Fibroblast of skin of back (primary cell): ENCODE results near the gene RWDD3.

ENCODE experiments used
- DNase-seq: peaks from one replicate; pipeline ENCODE4 v3.0.0-alpha.2; 2013

Gene RWDD3

DNA sequence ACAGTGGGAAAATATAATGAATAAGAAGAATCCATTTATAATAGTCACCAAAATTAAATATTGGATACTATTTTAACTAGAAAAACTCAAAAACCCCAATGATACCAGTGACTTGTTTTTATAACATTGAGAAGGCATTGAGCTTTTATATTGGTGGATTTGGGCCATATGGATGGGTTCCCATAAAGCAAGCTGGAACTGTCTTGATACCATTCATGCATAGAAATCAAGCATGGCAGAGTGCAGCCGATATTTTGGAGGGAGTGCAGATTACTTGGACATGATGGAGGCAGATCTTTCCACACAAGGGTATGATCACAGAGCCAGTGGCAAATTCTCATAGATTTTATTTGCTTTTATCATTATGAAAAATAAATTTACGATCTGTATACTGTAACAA lies 3.8 kb upstream of the RWDD3 start:
- no peak for DNase-seq

DNA sequence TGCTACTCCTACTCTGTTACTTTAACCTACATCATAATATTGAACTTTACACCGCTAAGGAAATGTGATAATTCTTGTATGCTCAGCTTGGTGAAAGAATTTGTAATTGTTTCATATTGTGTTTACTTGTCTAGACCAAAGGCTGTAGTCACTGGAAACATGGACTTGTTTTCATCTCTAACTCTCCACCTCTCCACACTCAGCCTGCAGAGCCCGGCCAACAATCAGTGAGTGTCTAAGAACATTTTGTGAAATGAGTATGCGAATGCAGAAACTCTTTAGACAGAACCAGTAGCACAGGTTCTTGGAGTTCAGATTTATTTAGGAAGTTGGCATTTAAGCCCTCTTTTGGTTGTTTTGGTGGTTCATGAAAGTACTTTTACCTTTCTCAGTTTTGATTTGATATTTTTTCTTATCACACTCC lies 3.2 kb upstream of the RWDD3 start:
- DNase-seq: no peak

- DNase-seq: no peak
Observed at GRCh38 chr1:95232646-95233318, 1.2 kb upstream of the RWDD3 start.

GRCh38 chr1:95233319-95233736 lies 682 bp upstream of the RWDD3 start:
- DNase-seq: peak; percentile 23

DNA sequence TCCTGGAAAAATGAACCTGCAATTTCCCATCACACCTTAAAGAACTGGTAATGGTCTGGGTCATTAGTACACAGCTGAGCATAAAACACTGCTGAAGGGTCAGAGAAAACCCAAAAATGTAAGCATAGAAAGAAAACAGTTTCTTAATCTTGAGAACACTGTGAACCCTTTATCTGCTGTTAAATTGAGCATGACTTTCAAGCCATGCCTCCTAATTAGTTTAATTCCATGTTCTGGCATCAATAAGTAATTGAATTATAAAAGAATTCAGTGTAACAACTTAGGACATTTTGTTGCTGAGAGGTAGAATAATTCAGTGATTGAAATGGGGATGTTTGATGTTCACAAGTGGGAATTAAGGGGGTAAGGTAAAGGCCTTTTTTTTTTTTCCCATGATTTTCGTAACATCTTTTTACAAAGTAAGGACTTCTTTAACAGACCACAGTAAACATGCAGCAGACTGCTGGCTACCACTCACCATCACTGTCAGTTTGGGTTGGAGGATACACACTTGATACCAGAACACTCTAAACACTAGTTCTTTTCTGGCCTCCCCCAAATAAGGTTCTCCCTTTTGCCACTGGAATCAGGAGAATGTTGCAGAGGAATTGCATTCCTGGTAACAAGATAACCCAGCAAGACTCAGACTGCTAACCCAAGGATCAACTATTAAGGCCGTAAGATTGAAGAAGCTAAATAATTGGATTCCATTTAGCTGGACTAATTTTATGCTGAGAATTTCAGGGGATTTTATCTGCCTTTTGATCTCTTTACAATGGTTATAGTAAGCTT lies 3.0 kb downstream of the RWDD3 start:
- peak; percentile 21 for DNase-seq

DNA sequence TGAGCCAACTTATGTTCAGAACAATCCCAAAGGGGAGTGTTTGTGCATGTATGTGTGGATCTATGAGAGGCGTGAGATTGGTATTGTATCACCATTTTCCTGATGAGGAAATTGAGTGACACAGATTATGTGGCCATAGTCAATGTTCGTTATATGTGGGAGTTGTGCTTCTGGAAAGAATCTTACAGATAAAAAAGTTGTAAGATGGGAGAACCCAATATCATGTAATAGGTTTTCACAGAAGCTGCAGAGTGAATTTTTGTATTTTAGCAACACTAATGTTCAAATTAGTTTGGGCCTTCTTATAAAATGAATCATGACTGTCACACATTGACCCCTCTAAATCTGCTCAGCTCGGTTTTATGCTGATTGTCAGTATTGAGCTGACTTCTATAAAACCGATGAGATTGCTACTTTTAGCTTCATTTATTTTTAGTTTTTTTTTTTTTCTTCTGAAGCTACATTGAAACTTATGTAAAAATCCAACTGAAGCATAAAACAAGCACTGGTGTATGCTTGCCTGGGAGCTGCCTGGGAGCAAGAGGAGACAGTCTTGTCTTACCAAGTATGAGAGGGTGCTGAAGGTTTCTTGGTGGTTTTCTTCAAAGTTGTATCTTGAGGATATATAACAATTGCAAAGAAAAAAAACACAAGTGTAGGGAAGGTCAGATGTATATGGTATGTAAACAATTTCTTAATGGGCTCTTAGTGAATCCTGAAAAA lies 4.1 kb downstream of the RWDD3 start:
- DNase-seq: no peak

DNA sequence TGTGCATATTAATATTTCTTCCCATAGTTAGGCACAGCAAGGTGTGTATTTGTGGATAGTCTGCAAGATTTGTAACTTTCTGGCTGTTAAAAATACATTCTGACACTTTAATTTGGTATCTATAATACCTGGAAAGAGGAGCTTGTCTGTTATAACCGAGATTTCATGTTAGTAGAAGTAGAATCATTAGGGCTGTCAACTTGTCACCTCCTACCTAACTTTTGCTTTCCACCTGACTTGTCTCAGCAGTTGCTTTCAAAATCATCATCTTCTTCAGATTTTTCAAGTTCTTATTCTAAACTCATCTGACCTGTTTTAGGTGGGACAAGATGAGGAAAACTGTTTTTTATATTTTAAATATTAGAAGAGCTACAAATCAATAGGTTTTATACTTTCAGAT lies 11.0 kb downstream of the RWDD3 start:
- DNase-seq: no peak

DNA sequence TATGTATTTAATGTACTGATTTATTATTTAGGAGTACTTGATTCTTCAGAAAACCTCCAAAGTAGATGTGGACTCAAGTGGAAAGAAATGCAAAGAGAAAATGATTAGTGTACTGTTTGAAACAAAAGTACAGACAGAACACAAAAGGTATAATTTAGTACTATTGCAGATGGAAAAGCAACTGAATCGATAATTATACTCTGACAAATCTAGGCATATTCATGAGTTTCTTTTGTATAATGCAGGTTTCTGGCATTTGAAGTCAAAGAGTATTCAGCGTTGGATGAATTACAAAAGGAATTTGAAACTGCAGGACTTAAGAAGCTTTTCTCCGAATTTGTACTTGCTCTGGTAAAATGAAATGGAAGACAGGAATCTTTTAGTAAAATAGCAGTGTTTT lies 12.5 kb downstream of the RWDD3 start:
- no peak for DNase-seq

GRCh38 chr1:95247607-95248006 lies 13.6 kb downstream of the RWDD3 start:
- DNase-seq: no peak

DNA sequence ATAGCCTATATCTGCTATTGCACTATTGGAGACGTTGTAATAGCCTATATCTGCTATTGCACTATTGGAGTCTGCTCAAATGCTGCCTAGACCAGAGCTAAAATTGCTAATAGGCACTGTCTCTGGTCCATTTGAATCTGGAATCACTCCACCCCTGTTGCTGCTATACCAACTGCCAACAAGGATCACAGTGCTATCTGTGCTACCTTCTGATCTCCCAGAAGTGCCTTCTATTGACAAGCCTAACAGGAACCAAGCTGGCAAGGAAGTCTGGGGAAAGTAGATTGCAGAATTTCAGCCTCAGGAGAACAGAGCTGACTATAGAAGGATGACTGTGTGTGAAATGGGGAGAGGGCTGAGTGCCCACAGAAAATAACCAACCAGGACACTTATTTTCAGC lies 15.9 kb downstream of the RWDD3 start:
- no peak for DNase-seq

DNA sequence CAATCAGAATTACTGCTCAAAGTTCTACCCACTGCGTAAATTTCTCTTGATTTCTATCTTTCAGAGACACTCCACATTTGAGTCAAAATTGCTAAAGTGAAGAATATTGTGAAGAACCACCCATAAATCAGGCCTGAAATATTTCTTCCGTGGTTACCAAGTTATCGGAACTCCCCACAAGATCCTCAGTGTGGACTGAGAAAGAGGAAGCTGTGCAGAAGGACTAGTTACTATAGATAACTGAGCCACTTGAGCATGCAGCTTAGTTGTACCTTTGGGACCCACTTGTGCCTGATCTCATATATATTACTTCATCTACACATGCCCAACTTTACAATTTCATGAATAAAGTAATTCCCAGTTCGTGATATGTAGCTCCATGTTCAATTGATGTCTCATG lies 18.4 kb downstream of the RWDD3 start:
- DNase-seq: no peak

DNA sequence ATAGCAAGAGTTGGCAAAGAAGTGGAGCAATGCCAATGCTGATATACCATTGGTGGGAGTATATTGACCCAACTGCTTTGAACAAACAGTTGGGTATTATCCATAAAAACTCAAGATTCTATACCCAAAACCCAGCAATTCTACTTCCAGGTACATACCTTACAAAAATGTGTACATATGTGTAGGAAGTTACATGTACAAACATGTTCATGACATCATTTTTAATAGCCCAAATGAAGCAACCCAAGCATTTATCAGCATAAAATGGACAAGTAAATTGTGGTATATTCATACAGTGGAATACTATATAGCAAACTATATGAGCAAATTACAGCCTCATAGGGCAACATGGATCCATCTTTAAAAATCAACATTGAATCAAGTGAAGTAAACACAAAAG lies 20.9 kb downstream of the RWDD3 start:
- no peak for DNase-seq

- no peak for DNase-seq
Observed at GRCh38 chr1:95255826-95256225, 21.8 kb downstream of the RWDD3 start.

DNA sequence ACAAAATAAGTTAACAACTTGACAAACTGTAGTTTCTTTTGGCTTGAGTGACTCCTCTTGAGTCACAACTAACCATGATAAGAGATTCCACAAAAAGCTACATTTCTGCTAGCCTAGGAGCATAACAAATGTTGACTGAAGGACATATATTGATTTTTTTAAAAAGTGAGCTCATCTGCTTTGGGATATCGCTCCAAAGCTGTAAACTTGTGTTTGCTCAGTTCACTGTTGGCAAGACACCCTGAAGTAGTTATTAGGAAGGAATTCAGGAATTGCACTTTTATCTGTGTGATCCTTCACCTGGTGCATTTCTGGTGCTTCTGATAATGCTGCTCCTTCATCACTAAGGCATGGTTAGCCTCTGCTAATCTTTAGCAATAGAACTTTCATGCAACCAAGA lies 23.7 kb downstream of the RWDD3 start:
- DNase-seq: peak; percentile 8

GRCh38 chr1:95259245-95259644 lies 25.2 kb downstream of the RWDD3 start:
- DNase-seq: no peak

DNA sequence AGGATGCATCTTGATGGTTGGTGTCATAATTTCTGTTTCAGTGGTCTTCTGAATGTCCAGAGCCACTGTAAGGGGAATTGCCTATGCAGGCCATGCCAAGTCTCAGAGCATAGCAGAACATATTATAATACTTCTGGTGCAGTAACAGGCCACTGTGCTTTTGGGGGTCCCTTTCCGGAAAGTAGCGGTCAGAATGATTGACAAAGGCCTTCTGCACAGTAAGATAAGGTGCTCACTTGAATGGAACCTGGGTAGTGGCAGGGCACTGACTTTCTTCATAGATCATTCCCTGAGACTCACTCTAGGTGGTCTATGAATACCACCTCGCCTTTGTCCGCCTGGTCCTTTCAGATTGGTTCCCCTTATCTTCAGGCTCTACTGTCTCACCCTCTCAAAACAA lies 28.9 kb downstream of the RWDD3 start:
- DNase-seq: no peak

- peak; percentile 15 for DNase-seq
Observed at GRCh38 chr1:95263450-95263849, 29.4 kb downstream of the RWDD3 start.

GRCh38 chr1:95265106-95265505 lies 31.1 kb downstream of the RWDD3 start:
- DNase-seq: no peak

GRCh38 chr1:95276429-95276828 lies 42.4 kb downstream of the RWDD3 start:
- no peak for DNase-seq

GRCh38 chr1:95278173-95279006 lies 44.4 kb downstream of the RWDD3 start:
- no peak for DNase-seq

DNA sequence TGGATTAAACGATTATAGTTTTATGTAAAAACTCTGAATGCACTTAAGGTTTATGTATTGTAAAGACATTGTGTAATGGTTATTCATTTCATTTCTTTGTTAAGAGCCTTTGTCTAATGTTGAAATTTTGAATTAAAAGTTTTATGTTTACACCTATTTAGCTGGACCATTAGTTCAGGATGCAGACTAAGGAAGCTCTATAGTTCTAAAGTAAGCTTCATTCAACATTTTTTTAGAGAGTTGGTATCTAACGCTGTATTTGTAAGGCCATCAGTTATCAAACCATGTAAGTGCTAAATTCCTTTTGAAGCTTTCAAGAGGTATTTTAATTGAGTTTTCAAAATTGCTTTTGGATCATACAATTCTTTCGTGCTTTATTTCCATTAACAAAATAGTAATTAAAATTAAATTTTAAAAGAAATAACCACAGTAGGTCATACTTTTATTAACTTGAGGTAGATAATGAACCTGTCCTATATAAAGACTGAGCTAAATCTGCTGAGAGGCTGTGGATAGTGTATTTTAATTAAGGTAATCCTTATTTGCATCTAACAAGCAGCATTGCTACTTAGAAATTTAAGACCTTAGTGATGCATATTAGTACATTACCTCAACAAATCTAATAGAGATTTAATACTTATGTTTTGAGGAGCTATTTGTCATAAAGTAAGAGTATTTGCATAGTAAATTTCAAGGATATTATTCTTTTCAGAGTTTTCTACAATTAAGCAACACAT lies 47.9 kb downstream of the RWDD3 start:
- DNase-seq: no peak

GRCh38 chr1:95282518-95282895 lies 48.5 kb downstream of the RWDD3 start:
- DNase-seq: peak; percentile 54
